HG02571 (cell line): ENCODE data around the gene ADCY1.
"Not testable (repeated sequence)": the region's sequence is repeated elsewhere in the genome, so short reads cannot be mapped to it uniquely, and the experiment has no call there.

Source experiments
- ATAC-seq: cut with Tn5 transposase; IDR thresholded peaks from one replicate; pipeline ENCODE4 v1.9.1; 2021; ENCODE audit warnings: mild to moderate bottlenecking, moderate library complexity; ENCODE audit not compliant: unreplicated experiment

ADCY1 gene

GRCh38 chr7:45726883-45727282 is 152.7 kb downstream of the ADCY1 start:
- ATAC-seq, result no peak

GRCh38 chr7:45731692-45732443 is 157.7 kb downstream of the ADCY1 start:
- not testable (repeated sequence) for ATAC-seq

- ATAC-seq, result not testable (repeated sequence)
Measured at GRCh38 chr7:45738920-45739319, 164.8 kb downstream of the ADCY1 start.

- not testable (repeated sequence) for ATAC-seq
Measured at GRCh38 chr7:45740573-45740972, 166.4 kb downstream of the ADCY1 start.

GRCh38 chr7:45748976-45749375 is 174.8 kb downstream of the ADCY1 start:
- ATAC-seq, result not testable (repeated sequence)

GRCh38 chr7:45751352-45751751 is 177.2 kb downstream of the ADCY1 start:
- ATAC-seq, result not testable (repeated sequence)

GRCh38 chr7:45756333-45756732 is 182.2 kb downstream of the ADCY1 start:
- not testable (repeated sequence) for ATAC-seq

- ATAC-seq, result not testable (repeated sequence)
Measured at GRCh38 chr7:45756757-45757156, 182.6 kb downstream of the ADCY1 start.

- not testable (repeated sequence) for ATAC-seq
Measured at GRCh38 chr7:45759464-45759863, 185.3 kb downstream of the ADCY1 start.

GRCh38 chr7:45761545-45762205 is 187.5 kb downstream of the ADCY1 start:
- ATAC-seq, result not testable (repeated sequence)

- not testable (repeated sequence) for ATAC-seq
Measured at GRCh38 chr7:45762225-45762994, 188.2 kb downstream of the ADCY1 start.

GRCh38 chr7:45768516-45769394 is 194.6 kb downstream of the ADCY1 start:
- ATAC-seq, result peak; percentile 100

GRCh38 chr7:45769626-45770025 is 195.5 kb downstream of the ADCY1 start:
- not testable (repeated sequence) for ATAC-seq
